PFSK-1 (cell line): ENCODE data around the gene BMAL1.

Source experiments
- POLR2AphosphoS5 ChIP-seq: IDR thresholded peaks from 2 replicates; pipeline ENCODE4 v1.6.1; 2012; ENCODE audit warnings: low read depth, mild to moderate bottlenecking, control low read depth, low read length, moderate library complexity
- SIN3A ChIP-seq: IDR thresholded peaks from 2 replicates; pipeline ENCODE4 v1.6.1; 2012; ENCODE audit warnings: mild to moderate bottlenecking, low read length, moderate library complexity, borderline replicate concordance; ENCODE audit not compliant: insufficient read depth
- TAF1 ChIP-seq: IDR thresholded peaks from 2 replicates; pipeline ENCODE4 v1.6.1; 2012; ENCODE audit warnings: low read length, control low read depth, borderline replicate concordance; ENCODE audit not compliant: insufficient read depth

- no peak for TF ChIP-seq POLR2AphosphoS5
- no peak for TF ChIP-seq SIN3A
- TF ChIP-seq TAF1, result no peak
These were observed 38.6 kb upstream of the BMAL1 start for GRCh38 chr11:13238879-13239514.
